DND-41 (cell line): Measurements from ENCODE around the gene ARFIP2.

ENCODE experiments used
- CTCF ChIP-seq: IDR thresholded peaks from 2 replicates; pipeline ENCODE4 v1.5.1; 2012; ENCODE audit warnings: borderline replicate concordance, low read length, moderate library complexity, mild to moderate bottlenecking; ENCODE audit not compliant: poor library complexity, severe bottlenecking; ENCODE audit errors: extremely low read depth
- EZH2 ChIP-seq: IDR thresholded peaks from 3 replicates; pipeline ENCODE4 v1.6.1; 2012; ENCODE audit warnings: borderline replicate concordance, low read depth, mild to moderate bottlenecking, moderate library complexity, low read length, inconsistent platforms; ENCODE audit not compliant: severe bottlenecking

- no peak for TF ChIP-seq CTCF
- no peak for TF ChIP-seq EZH2
Observed at GRCh38 chr11:6502382-6502781, 21.3 kb upstream of the ARFIP2 start.
